ENCODE data around the gene COL4A1. TPM values are rescaled to one million over a fixed set of nuclear protein-coding genes. Genes with fewer than 3 reads are reported as not detected.

COL4A1 gene
- total RNA-seq, 2 experiments from 2014 or later, result not detected

GRCh38 chr13:110280985-110281688 lies 25.8 kb downstream of the COL4A1 start:
- Mint-ChIP-seq H3K9me3 (ENCODE audit: low read depth) (peaks cover 3% of the 10 kb centered on the region), H3K36me3 (no peaks in the 10 kb centered on the region), H3K27ac (no peak overlapping the region), H3K4me1 (peaks cover 3% of the 10 kb centered on the region), H3K4me3 (no peak overlapping the region), H3K27me3 (peaks cover 14% of the 10 kb centered on the region)
- CTCF ChIA-PET, result no interaction called here
- no peak for ATAC-seq
- DNase-seq, result no peak

DNA sequence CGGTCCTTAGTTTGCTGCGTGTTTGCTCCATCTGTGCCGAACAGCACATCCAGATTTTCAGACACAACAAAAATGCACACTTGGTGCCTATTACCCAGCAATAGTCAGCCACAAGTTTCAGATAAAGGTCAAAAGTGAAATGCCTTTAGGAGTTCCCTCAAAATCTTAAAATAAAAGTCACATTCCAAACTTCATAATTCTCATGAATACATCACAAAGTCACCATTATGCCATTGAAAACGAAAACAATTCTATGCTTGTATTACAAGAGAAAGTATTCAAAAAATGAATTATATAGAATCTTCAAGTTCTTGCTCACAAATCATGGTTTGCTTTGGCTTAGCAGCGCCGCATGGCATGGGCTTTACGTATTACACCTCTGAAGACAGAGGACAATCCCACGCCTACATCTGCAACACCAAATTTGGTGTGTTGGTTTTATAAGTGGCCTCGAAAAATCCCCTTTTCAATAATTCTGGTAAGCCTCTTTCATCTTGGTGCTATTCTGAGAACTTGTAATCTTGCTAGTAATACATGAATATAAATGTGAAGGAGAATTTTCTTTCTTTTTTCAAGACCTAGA lies 26.6 kb downstream of the COL4A1 start:
- CTCF ChIA-PET, result no interaction called here
- Mint-ChIP-seq H3K36me3 (no peaks in the 10 kb centered on the region), H3K27ac (no peak overlapping the region), H3K9me3 (ENCODE audit: low read depth) (peaks cover 3% of the 10 kb centered on the region), H3K27me3 (peaks cover 14% of the 10 kb centered on the region), H3K4me1 (peaks cover 3% of the 10 kb centered on the region), H3K4me3 (no peak overlapping the region)
- no peak for ATAC-seq
- DNase-seq, result peak; percentile 21

- ATAC-seq (no peak), DNase-seq (peak; percentile 25)
- H3K27ac Mint-ChIP-seq, result no peak overlapping the region
- no peak overlapping the region for H3K4me3 Mint-ChIP-seq
- H3K9me3 Mint-ChIP-seq (ENCODE audit: low read depth), result peaks cover 3% of the 10 kb centered on the region
- H3K36me3 Mint-ChIP-seq, result no peaks in the 10 kb centered on the region
- H3K4me1 Mint-ChIP-seq, result peaks cover 3% of the 10 kb centered on the region
- peaks cover 10% of the 10 kb centered on the region for H3K27me3 Mint-ChIP-seq
- CTCF ChIA-PET, result no interaction called here
These were observed 27.3 kb downstream of the COL4A1 start for GRCh38 chr13:110279684-110280083.

DNA sequence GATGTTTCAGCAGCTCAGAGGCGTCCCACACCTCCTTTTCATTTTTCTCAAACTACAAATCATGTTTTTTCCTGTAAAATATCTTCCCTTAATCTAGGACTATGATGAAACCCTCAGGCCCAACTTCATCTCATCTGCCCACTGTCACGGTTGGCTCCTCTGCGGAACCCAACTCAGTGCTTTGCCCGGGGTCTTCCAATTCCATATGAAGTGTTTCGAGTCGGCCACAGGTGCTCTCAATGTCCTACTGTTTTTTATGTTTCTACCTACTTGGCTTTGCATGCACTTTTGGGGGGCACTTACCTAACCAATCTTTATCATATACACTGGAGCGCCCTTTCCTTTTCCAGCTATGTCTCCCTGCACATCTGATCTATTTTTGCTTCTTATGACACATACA lies 28.1 kb downstream of the COL4A1 start:
- DNase-seq (peak; percentile 2), ATAC-seq (no peak)
- CTCF ChIA-PET, result no interaction called here
- peaks cover 10% of the 10 kb centered on the region for H3K27me3 Mint-ChIP-seq
- H3K27ac Mint-ChIP-seq, result no peak overlapping the region
- H3K9me3 Mint-ChIP-seq (ENCODE audit: low read depth), result peaks cover 3% of the 10 kb centered on the region
- H3K4me1 Mint-ChIP-seq, result peaks cover 3% of the 10 kb centered on the region
- H3K36me3 Mint-ChIP-seq, result no peaks in the 10 kb centered on the region
- H3K4me3 Mint-ChIP-seq, result no peak overlapping the region

DNA sequence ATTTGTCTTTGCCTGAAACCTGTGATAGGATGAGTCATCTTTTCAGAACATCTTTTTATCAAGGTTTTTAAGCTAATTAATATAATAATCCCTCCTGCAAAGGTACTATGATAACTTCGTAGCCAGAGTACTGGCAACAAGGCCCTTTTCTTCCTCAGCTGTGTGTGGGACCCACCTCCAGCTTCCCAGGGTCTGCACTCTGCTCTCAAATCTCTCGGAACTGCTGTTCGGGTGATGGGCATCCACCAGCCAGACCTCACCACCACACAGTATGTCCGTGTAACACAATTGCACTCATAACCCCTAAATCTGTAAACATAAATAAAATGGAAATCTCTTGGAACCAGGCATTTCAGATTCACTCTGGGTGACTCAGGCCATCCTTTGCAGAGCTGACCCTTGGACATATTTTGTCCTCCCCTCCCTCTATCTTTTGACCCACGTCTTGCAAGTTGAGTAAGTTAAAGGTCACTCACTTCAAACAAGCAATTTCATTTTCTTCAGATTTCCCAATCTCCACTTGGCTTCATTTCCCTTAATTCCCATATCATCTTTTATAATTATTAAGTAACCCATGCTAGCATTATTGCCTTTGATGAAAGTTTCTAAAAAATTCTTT lies 29.5 kb downstream of the COL4A1 start:
- Mint-ChIP-seq H3K36me3 (no peaks in the 10 kb centered on the region), H3K9me3 (ENCODE audit: low read depth) (no peaks in the 10 kb centered on the region), H3K27ac (no peak overlapping the region), H3K4me3 (no peak overlapping the region), H3K27me3 (peaks cover 7% of the 10 kb centered on the region), H3K4me1 (peaks cover 3% of the 10 kb centered on the region)
- CTCF ChIA-PET, result no interaction called here
- DNase-seq (peak; percentile 19), ATAC-seq (no peak)

DNA sequence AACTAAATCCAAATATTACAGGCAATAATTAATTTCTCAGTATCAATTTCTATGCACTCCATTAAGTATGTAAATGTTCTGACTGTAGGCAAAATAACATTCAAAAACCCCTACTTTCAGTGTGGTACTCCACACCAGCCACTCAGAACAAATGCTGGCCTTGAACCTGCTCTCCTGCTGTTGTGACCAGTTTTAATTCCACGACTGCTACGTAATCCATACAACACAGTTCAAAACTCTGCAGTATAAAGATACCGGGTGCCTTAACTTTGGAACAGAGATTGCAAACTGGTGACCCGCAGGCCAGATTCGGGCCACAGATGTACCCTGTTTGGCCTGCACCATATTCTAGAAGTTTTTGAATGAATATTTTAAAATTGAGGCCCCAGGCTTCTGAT lies 30.4 kb downstream of the COL4A1 start:
- no peak overlapping the region for H3K4me3 Mint-ChIP-seq
- H3K27me3 Mint-ChIP-seq, result peaks cover 7% of the 10 kb centered on the region
- DNase-seq, result no peak
- H3K4me1 Mint-ChIP-seq, result peaks cover 3% of the 10 kb centered on the region
- ATAC-seq, result no peak
- H3K36me3 Mint-ChIP-seq, result no peaks in the 10 kb centered on the region
- H3K9me3 Mint-ChIP-seq (ENCODE audit: low read depth), result no peaks in the 10 kb centered on the region
- CTCF ChIA-PET, result no interaction called here
- H3K27ac Mint-ChIP-seq, result no peak overlapping the region

- CTCF ChIA-PET, result no interaction called here
- no peak for ATAC-seq
- H3K4me3 Mint-ChIP-seq, result no peak overlapping the region
- DNase-seq, result peak; percentile 26
- peaks cover 3% of the 10 kb centered on the region for H3K4me1 Mint-ChIP-seq
- H3K27ac Mint-ChIP-seq, result no peak overlapping the region
- H3K27me3 Mint-ChIP-seq, result peaks cover 7% of the 10 kb centered on the region
- no peaks in the 10 kb centered on the region for H3K9me3 Mint-ChIP-seq (ENCODE audit: low read depth)
- no peaks in the 10 kb centered on the region for H3K36me3 Mint-ChIP-seq
These were observed 30.9 kb downstream of the COL4A1 start for GRCh38 chr13:110275931-110276552.

DNA sequence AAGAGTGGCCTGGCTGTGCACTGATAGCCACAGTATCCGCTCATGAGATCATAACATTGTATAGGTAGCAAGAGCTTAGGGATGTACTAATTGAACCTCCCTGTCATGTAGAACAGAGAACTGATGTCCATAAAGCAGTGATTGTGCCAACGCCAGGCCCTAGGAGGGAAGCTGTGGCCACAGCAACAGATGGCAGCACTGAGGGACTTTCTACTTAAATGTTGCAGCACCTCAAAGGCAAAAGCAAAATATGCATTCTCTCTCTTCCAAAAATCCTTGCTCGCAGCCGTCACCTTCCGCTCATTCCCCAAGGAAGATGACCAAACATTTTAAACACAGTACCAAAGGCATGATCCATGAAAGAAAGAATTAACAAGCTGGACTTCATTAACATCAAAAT lies 32.3 kb downstream of the COL4A1 start:
- H3K4me1 Mint-ChIP-seq, result no peaks in the 10 kb centered on the region
- no peak overlapping the region for H3K4me3 Mint-ChIP-seq
- DNase-seq, result peak; percentile 16
- H3K9me3 Mint-ChIP-seq (ENCODE audit: low read depth), result no peaks in the 10 kb centered on the region
- ATAC-seq, result no peak
- CTCF ChIA-PET, result no interaction called here
- no peaks in the 10 kb centered on the region for H3K36me3 Mint-ChIP-seq
- H3K27me3 Mint-ChIP-seq, result peaks cover 4% of the 10 kb centered on the region
- no peak overlapping the region for H3K27ac Mint-ChIP-seq

- Mint-ChIP-seq H3K4me1 (no peaks in the 10 kb centered on the region), H3K9me3 (ENCODE audit: low read depth) (no peaks in the 10 kb centered on the region), H3K27ac (no peak overlapping the region), H3K36me3 (no peaks in the 10 kb centered on the region), H3K27me3 (peaks cover 2% of the 10 kb centered on the region), H3K4me3 (no peak overlapping the region)
- DNase-seq (peak; percentile 0), ATAC-seq (no peak)
- CTCF ChIA-PET, result no interaction called here
These were observed 33.7 kb downstream of the COL4A1 start for GRCh38 chr13:110273254-110273653.

DNA sequence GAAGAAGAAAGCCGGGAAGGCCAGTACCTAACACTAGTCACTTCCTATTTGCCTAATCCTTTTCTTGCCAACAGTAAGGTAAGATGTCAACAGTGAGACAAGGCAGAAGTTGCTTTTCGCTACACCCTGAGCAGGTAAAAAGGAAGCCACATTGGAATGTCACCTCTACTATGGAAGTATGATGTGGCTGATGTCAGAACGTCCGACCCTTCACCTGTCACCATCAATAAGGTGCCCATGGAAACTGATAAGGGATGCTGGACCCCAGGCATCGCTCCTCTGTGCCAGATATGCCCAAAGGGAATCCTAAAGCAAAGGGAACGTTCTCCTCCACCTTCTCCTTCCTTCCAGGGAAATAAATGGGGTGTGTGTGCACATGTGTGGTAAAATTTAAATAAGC lies 34.3 kb downstream of the COL4A1 start:
- Mint-ChIP-seq H3K9me3 (ENCODE audit: low read depth) (no peaks in the 10 kb centered on the region), H3K4me1 (no peaks in the 10 kb centered on the region)
- CTCF ChIA-PET, result no interaction called here

DNA sequence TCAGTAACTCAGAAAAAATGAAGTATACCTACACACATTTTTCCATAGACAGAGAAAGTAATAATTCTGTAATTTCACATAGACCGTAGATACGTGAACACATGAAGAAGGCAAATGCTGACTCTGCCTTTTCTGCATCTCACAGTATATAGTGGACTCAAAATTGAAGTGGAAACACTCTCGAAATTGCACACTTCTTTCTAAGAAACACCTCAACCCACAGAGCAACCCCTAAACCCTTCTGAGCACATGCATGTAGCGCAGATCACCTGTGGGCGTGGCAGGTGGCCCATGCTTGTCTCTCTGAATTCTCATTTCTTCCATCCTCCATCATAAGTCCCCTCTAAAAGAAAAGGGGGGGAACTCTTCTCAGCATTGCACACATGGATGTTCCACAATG lies 34.7 kb downstream of the COL4A1 start:
- no peak for ATAC-seq
- no peaks in the 10 kb centered on the region for H3K9me3 Mint-ChIP-seq (ENCODE audit: low read depth)
- H3K36me3 Mint-ChIP-seq, result no peaks in the 10 kb centered on the region
- DNase-seq, result no peak
- H3K27ac Mint-ChIP-seq, result no peak overlapping the region
- no peak overlapping the region for H3K4me3 Mint-ChIP-seq
- no peaks in the 10 kb centered on the region for H3K4me1 Mint-ChIP-seq
- H3K27me3 Mint-ChIP-seq, result peaks cover 4% of the 10 kb centered on the region
- CTCF ChIA-PET, result no interaction called here

More for the DNA sequence above, 34.3 kb downstream of the COL4A1 start:
- no peak overlapping the region for H3K4me3 Mint-ChIP-seq
- peaks cover 2% of the 10 kb centered on the region for H3K27me3 Mint-ChIP-seq
- peak; percentile 15 for DNase-seq
- no peaks in the 10 kb centered on the region for H3K36me3 Mint-ChIP-seq
- H3K27ac Mint-ChIP-seq, result no peak overlapping the region
- no peak for ATAC-seq

DNA sequence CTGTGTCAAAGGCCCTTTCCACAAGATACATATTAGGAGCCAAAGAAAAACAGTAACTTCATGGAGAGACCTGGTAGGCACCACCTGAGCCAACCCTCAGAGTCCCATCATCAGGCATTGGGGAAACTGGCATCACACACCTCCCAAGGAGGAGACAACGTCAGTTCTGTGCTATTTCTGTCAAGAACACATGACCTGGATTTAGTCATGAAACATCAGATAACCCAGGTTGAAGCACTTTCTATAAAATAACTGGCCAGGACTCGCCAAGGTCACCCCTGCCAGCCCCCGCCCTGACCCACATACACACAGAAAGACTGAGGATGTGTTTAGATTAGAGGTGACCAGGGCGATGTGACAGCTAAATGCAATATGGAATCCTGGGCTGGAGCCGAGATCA lies 35.6 kb downstream of the COL4A1 start:
- no peak for DNase-seq
- no peaks in the 10 kb centered on the region for H3K9me3 Mint-ChIP-seq (ENCODE audit: low read depth)
- no peaks in the 10 kb centered on the region for H3K4me1 Mint-ChIP-seq
- ATAC-seq, result no peak
- peaks cover 4% of the 10 kb centered on the region for H3K27me3 Mint-ChIP-seq
- no peak overlapping the region for H3K4me3 Mint-ChIP-seq
- CTCF ChIA-PET, result interaction anchor here (0.8 kb wide), 1 partner anchor 49 kb away, joined by 3 read pairs; no protein-coding TSS in a partner anchor
- H3K27ac Mint-ChIP-seq, result no peak overlapping the region
- H3K36me3 Mint-ChIP-seq, result no peaks in the 10 kb centered on the region

DNA sequence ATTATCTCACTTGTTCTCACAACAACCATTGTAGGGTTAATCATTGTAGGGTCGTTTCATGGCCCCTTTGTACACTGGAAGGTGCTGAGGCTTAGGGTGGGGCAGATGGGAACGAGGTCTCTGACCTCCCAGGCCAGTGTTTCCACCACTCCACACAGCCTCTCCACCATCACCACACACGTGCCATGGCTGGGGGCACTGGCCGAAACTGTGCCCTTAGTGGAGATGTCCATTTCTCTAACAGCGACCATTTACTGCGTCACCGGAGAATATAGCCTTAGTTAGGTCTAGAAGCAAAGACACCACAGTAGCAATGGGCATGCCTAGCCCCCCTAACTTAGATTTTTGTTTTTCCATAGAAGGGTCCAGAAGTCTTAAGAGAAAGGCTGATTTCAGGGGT lies 36.5 kb downstream of the COL4A1 start:
- ATAC-seq (no peak), DNase-seq (peak; percentile 2)
- no peak overlapping the region for H3K4me3 Mint-ChIP-seq
- no peaks in the 10 kb centered on the region for H3K36me3 Mint-ChIP-seq
- CTCF ChIA-PET, result no interaction called here
- H3K27me3 Mint-ChIP-seq, result peaks cover 8% of the 10 kb centered on the region
- no peak overlapping the region for H3K27ac Mint-ChIP-seq
- no peaks in the 10 kb centered on the region for H3K9me3 Mint-ChIP-seq (ENCODE audit: low read depth)
- H3K4me1 Mint-ChIP-seq, result no peaks in the 10 kb centered on the region
